HG03565 (cell line): ENCODE measurements around the gene FAM168A.
"Not testable (repeated sequence)": the region's sequence is repeated elsewhere in the genome, so short reads cannot be mapped to it uniquely, and the experiment has no call there.

Source experiments
- ATAC-seq: cut with Tn5 transposase; IDR thresholded peaks from one replicate; pipeline ENCODE4 v1.9.1; 2021; ENCODE audit warnings: mild to moderate bottlenecking, moderate library complexity; ENCODE audit not compliant: unreplicated experiment

Gene FAM168A

GRCh38 chr11:73597336-73597955, 466 bp downstream of the FAM168A start:
- ATAC-seq, result no peak

DNA sequence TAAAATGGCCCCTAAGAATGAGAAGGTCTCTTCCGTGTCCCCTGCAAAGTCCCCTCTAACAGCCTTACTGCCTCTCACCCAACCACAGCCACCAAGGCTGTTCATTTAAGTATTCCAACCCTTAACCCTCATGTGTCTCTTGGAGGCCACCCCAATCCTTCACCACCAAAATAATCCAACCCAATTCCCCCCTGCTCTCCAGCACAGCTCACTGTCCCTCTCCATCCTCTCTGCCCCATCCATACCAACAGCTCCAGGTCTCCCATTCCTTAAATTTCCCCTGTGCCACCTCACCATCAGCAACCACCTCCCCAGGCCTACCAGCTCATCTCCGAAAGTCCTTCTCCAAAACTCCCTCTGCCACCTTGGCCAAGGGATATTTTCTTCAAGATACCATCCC, 1.4 kb downstream of the FAM168A start:
- ATAC-seq, result no peak

DNA sequence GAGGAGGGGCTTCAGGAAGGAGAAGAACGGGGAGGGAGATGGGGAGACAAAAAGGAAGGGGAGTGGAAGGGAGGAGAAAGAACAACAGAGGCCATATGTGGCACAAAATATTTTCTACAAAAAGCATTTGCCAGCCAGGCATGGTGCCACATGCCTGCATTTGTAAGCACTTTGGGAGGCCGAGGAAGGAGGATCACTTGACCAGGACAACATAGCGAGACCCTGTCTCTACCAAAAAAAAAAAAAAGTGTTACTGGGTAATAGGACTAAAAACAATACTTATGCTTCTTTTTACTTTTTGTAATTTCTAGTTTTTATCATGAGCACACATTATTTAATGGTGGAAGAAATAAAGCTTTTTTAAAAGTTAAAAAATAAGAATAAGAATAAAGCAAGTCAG, 5.3 kb downstream of the FAM168A start:
- ATAC-seq, result no peak

DNA sequence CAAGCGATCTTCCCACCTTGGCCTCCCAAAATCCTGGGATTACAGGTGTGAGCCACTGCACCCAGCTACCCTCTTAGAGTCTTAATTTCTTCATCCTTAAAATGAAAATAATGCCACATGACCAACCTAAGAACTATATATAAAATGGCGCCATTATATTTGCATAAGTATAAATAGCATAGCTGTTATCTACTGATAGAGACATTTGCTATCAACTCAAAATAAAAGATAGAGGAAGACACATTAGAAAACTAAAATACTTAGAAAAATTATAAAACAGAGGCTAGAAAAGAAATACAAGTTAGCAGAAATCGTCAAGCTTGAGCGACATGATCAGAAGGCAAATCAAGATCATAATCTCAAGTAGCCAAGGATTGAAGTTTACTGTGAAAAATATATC, 6.2 kb downstream of the FAM168A start:
- no peak for ATAC-seq

GRCh38 chr11:73590991-73591390, 6.9 kb downstream of the FAM168A start:
- no peak for ATAC-seq

DNA sequence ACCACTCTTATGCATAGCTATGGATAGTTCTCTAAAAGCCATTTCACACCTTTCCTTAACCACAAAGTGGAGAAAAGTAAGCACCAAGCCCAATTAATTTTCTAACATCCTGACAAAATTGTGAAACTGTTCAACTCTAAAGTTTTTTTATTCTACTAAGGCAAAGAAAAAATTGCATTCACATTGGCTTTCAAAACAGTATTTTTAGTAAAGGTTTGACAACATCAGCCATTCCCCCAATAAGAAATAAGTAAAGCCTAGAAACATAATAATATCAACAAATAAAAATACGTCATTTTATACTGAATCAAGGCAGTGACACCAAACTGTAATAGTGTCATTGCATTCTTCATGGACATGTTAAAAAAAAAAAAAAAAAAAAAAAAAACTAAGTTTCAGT, 11.1 kb downstream of the FAM168A start:
- ATAC-seq, result no peak

GRCh38 chr11:73585834-73586575, 11.9 kb downstream of the FAM168A start:
- ATAC-seq, result no peak

DNA sequence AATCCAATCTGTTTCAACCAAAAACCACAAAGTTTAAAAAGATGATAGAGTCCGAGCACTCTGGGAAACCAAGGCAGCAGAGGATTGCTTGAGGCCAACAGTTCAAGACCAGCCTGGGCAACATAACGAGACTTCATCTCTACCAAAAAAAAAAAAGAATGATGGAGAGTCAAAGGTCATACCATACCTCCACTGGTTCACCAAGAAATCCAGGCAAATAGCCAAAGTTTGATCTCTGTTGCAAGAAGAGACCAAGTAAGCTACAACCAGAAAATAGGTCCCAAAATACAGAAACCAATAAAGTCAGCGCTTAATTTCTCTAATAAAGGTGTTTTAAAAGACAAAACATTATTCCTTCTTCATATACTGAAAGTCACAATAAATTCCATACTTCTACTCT, 13.1 kb downstream of the FAM168A start:
- ATAC-seq, result no peak

GRCh38 chr11:73582653-73583052, 15.3 kb downstream of the FAM168A start:
- ATAC-seq, result no peak

GRCh38 chr11:73580749-73581148, 17.2 kb downstream of the FAM168A start:
- not testable (repeated sequence) for ATAC-seq

GRCh38 chr11:73579641-73580434, 18.1 kb downstream of the FAM168A start:
- ATAC-seq, result no peak

DNA sequence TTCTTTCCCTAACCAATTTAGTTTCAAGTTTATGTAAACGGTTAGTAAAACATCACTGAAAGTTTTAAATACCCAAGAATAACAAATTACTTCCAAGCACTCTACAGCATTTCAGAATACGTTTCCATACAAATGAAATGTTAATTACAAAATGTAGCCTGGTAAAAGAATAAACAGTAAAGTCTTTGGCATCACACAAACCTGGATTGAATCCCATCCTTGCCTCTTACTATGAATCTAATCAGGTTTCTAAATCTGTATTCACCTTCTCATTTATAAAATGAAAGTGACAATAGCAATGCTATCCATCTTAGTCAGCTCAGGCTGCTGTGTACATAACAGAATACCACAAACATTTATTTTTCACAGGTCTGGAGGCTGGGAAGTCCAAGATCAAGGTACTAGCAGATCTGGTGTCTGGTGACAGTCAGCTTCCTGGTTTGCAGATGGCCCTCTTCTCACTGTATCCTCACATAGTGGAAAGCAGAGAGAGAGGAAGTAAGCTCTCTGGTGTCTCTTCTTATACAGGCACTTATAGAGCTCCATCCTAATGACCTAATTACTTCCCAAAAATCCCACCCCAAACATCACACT, 19.2 kb downstream of the FAM168A start:
- ATAC-seq, result no peak

DNA sequence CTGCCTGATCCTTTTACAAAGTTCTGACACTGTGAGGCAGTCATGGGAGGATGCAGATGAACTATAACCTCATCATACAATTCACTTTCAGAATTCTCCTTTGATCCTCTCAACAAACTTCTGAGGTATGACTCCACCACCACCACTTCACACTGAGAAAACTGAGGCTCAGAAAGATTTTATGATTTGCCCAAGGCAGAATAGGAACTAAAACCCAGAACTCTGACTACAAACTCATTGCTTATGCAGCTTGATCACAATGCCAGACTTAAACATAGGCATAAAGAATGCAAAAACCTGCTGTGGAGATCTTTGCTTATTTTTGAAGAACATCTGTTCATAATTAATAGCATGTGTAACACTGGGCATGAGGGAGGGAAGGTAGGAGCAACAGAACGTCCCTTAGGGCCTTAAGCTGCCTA, 20.4 kb downstream of the FAM168A start:
- ATAC-seq, result no peak

DNA sequence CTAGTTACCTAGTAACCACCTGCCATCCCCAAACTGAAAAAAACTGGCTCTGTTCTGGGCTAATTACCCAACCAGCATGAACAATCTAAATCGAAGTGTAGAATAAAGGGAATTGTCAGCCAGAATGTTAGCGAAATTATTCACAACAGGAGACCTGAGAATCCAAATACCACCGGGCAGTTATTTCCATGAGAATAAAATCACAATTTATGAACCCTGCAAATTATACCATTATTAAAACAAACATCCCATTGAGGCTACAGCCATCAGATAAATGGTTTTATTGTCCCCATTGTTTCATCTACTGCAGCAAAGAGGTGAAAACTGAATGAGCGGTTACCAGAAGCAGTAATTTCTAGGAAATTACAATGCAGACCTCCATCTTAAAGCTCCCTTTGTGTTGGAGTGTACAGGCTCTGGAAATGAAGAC, 21.7 kb downstream of the FAM168A start:
- ATAC-seq, result no peak

DNA sequence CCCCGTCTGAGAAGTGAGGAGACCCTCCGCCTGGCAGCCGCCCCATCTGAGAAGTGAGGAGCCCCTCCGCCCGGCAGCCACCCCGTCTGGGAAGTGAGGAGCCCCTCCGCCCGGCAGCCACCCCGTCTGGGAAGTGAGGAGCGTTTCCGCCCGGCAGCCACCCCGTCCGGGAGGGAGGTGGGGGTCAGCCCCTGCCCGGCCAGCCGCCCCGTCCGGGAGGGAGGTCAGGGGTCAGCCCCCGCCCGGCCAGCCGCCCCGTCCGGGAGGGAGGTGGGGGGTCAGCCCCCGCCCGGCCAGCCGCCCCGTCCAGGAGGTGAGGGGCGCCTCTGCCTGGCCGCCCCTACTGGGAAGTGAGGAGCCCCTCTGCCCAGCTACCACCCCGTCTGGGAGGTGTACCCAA, 25.9 kb downstream of the FAM168A start:
- not testable (repeated sequence) for ATAC-seq

GRCh38 chr11:73570415-73571114, 27.3 kb downstream of the FAM168A start:
- no peak for ATAC-seq

- no peak for ATAC-seq
Measured at GRCh38 chr11:73566977-73567755, 30.7 kb downstream of the FAM168A start.

DNA sequence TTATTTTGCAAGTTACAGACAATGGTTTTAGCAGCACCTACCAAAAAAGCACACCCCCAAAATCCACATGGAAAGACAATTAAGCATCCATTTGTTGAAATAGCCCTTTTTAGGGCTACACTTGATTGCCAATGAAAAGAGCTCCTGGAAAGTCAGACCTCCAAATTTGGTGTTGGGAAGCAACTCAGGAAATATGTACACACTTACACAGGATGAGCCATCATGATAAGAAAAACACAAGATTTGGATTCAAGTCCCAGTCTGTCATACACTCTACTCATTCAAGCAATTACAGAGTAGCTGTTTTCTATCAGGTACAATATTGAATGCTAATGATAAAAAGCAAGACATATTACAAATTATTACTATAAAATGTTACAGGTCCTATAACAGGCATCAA, 31.5 kb downstream of the FAM168A start:
- no peak for ATAC-seq

- ATAC-seq, result no peak
Measured at GRCh38 chr11:73565804-73566203, 32.1 kb downstream of the FAM168A start.

DNA sequence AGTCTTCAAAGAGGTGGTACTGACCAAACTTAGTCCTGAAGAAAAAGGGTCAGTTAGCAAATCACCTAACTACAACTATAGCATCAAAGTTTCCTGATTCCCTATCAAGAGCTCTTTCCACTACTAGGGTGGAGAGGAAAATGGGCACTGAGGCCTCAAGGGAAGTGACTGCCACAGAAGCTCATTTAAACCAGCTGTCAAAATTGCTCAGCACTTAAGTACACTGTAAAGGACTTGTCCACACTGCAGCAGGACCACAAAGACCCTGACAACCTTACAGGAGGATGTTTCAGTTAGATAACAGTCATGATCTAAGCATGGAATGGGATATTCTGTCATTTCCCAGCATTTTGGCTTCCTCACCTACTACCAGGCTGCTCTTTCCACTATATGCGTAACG, 33.0 kb downstream of the FAM168A start:
- ATAC-seq, result no peak
